Measurements from ENCODE around the gene TACR2. TPM values are rescaled to one million over a fixed set of nuclear protein-coding genes. Genes with fewer than 3 reads are reported as not detected.

The TACR2 gene
- total and polyA plus RNA-seq, 3 donors from 2014 or later, result 0.74 to 0.91 (median 0.87) TPM

GRCh38 chr10:69400936-69401335 is 15.8 kb downstream of the TACR2 start:
- Histone ChIP-seq H3K27ac (no peak overlapping the region), H3K4me3 (no peak overlapping the region), H3K36me3 (ENCODE audit: low read depth, missing control alignments) (no peaks in the 10 kb centered on the region), H3K9me3 (no peaks in the 10 kb centered on the region), H3K27me3 (no peaks in the 10 kb centered on the region), H3K4me1 (peaks cover 18% of the 10 kb centered on the region)
- DNase-seq, result no peak
- no peak for TF ChIP-seq POLR2A (IDR thresholded peaks at IDR 0.05)
- 94 to 97% methylated on average over 23 of the region's 23 CpGs for WGBS, 2 donors
- intact Hi-C loops (cut with DNase I; ENCODE audit: low total_unique reads), result no loop called here

- intact Hi-C loops (cut with DNase I; ENCODE audit: low total_unique reads), result no loop called here
- H3K4me3 ChIP-seq, result no peak overlapping the region
- no peaks in the 10 kb centered on the region for H3K27me3 ChIP-seq
- 54 to 61% methylated on average over 15 to 16 of the region's 16 CpGs for WGBS, 2 donors
- H3K27ac ChIP-seq, result peak overlapping the region; percentile 73 to 83
- no peaks in the 10 kb centered on the region for H3K9me3 ChIP-seq
- H3K4me1 ChIP-seq, result peaks cover 18% of the 10 kb centered on the region
- H3K36me3 ChIP-seq (ENCODE audit: low read depth, missing control alignments), result no peaks in the 10 kb centered on the region
- TF ChIP-seq CTCF (IDR thresholded peaks at IDR 0.05), result no peak
- TF ChIP-seq POLR2A (IDR thresholded peaks at IDR 0.05), result no peak
- DNase-seq, result no peak
Measured at GRCh38 chr10:69398466-69398865, 18.3 kb downstream of the TACR2 start.

GRCh38 chr10:69397972-69398371 is 18.7 kb downstream of the TACR2 start:
- 34 to 44% methylated on average over 1 of the region's 1 CpG for WGBS, 2 donors
- Histone ChIP-seq H3K4me1 (peaks cover 18% of the 10 kb centered on the region), H3K4me3 (no peak overlapping the region), H3K36me3 (ENCODE audit: low read depth, missing control alignments) (no peaks in the 10 kb centered on the region), H3K27me3 (no peaks in the 10 kb centered on the region), H3K9me3 (no peaks in the 10 kb centered on the region), H3K27ac (peak overlapping the region; percentile 73 to 83)
- intact Hi-C loops (cut with DNase I; ENCODE audit: low total_unique reads), result no loop called here
- TF ChIP-seq CTCF (IDR thresholded peaks at IDR 0.05) (no peak), POLR2A (IDR thresholded peaks at IDR 0.05) (no peak)
- peak; percentile 49 for DNase-seq

GRCh38 chr10:69394020-69394419 is 22.7 kb downstream of the TACR2 start:
- TF ChIP-seq CTCF (IDR thresholded peaks at IDR 0.05), result no peak
- TF ChIP-seq POLR2A (IDR thresholded peaks at IDR 0.05), result no peak
- no peaks in the 10 kb centered on the region for H3K9me3 ChIP-seq

GRCh38 chr10:69392481-69393000 is 24.2 kb downstream of the TACR2 start:
- peaks cover 8% of the 10 kb centered on the region for H3K4me1 ChIP-seq
- no peaks in the 10 kb centered on the region for H3K36me3 ChIP-seq (ENCODE audit: low read depth, missing control alignments)
- no peaks in the 10 kb centered on the region for H3K9me3 ChIP-seq
- H3K27me3 ChIP-seq, result no peaks in the 10 kb centered on the region
- TF ChIP-seq POLR2A (IDR thresholded peaks at IDR 0.05) (no peak), CTCF (IDR thresholded peaks at IDR 0.05) (peak; percentile 89 to 91 (median 90))
- intact Hi-C loops (cut with DNase I; ENCODE audit: low total_unique reads), result loop anchor here (5.0 kb wide), 1 partner anchor 155 kb away; no protein-coding TSS in a partner anchor
- DNase-seq, result peak; percentile 91
- 32 to 44% methylated on average over 5 to 7 of the region's 7 CpGs for WGBS, 2 donors
- no peak overlapping the region for H3K4me3 ChIP-seq
- no peak overlapping the region for H3K27ac ChIP-seq

More at GRCh38 chr10:69394020-69394419, 22.7 kb downstream of the TACR2 start:
- no peak for DNase-seq
- 74 to 86% methylated on average over 1 of the region's 1 CpG for WGBS, 2 donors
- no peak overlapping the region for H3K4me3 ChIP-seq
- no peaks in the 10 kb centered on the region for H3K27me3 ChIP-seq
- H3K4me1 ChIP-seq, result peaks cover 21% of the 10 kb centered on the region
- intact Hi-C loops (cut with DNase I; ENCODE audit: low total_unique reads), result loop anchor here (5.0 kb wide), 1 partner anchor 157 kb away; no protein-coding TSS in a partner anchor
- H3K36me3 ChIP-seq (ENCODE audit: low read depth, missing control alignments), result no peaks in the 10 kb centered on the region
- peak overlapping the region; percentile 4 to 31 for H3K27ac ChIP-seq

All from testis (tissue), 3 donors.